ENCODE results near the gene ENOX2. TPM values are rescaled to one million over a fixed set of nuclear protein-coding genes. Genes with fewer than 3 reads are reported as not detected.

The ENOX2 gene
- total RNA-seq, 6 donors from 2014 or later: 7.3 to 14.8 (median 9.6) TPM

- no peak overlapping the region for H3K27ac ChIP-seq
- no peaks in the 10 kb centered on the region for H3K27me3 ChIP-seq
- ATAC-seq (ENCODE audit: low FRiP score in 2 of 2) (no peak), DNase-seq (no peak)
- H3K9me3 ChIP-seq: no peaks in the 10 kb centered on the region
- WGBS, 2 donors: 36 to 52% methylated on average over 3 to 4 of the region's 4 CpGs
- H3K36me3 ChIP-seq: no peaks in the 10 kb centered on the region
- TF ChIP-seq POLR2AphosphoS5 (IDR thresholded peaks at IDR 0.05) (no peak), CTCF (IDR thresholded peaks at IDR 0.05) (no peak), EP300 (IDR thresholded peaks at IDR 0.05) (no peak)
- no peak overlapping the region for H3K4me3 ChIP-seq
- H3K4me1 ChIP-seq: no peaks in the 10 kb centered on the region
Observed at GRCh38 chrX:130772105-130772775, 130.8 kb downstream of the ENOX2 start.

- Histone ChIP-seq H3K4me1 (no peaks in the 10 kb centered on the region), H3K9me3 (no peaks in the 10 kb centered on the region), H3K27me3 (no peaks in the 10 kb centered on the region), H3K27ac (no peak overlapping the region), H3K36me3 (no peaks in the 10 kb centered on the region), H3K4me3 (no peak overlapping the region)
- no peak for ATAC-seq (ENCODE audit: low FRiP score in 2 of 2)
- no peak for DNase-seq
- WGBS, 2 donors: 73 to 89% methylated on average over 1 of the region's 1 CpG
- TF ChIP-seq EP300 (IDR thresholded peaks at IDR 0.05) (no peak), CTCF (IDR thresholded peaks at IDR 0.05) (no peak), POLR2AphosphoS5 (IDR thresholded peaks at IDR 0.05) (no peak), POLR2A (IDR thresholded peaks at IDR 0.05) (no peak)
Observed at GRCh38 chrX:130771648-130772047, 131.4 kb downstream of the ENOX2 start.

GRCh38 chrX:130771230-130771629 lies 131.8 kb downstream of the ENOX2 start:
- TF ChIP-seq POLR2AphosphoS5 (IDR thresholded peaks at IDR 0.05) (no peak), CTCF (IDR thresholded peaks at IDR 0.05) (no peak), EP300 (IDR thresholded peaks at IDR 0.05) (no peak), POLR2A (IDR thresholded peaks at IDR 0.05) (no peak)
- H3K9me3 ChIP-seq: no peaks in the 10 kb centered on the region
- DNase-seq (no peak), ATAC-seq (ENCODE audit: low FRiP score in 2 of 2) (no peak)
- no peak overlapping the region for H3K4me3 ChIP-seq
- no peaks in the 10 kb centered on the region for H3K4me1 ChIP-seq
- WGBS, 2 donors: 56 to 100% methylated on average over 2 of the region's 2 CpGs
- H3K27ac ChIP-seq: no peak overlapping the region
- H3K27me3 ChIP-seq: no peaks in the 10 kb centered on the region
- H3K36me3 ChIP-seq: no peaks in the 10 kb centered on the region

- Histone ChIP-seq H3K4me1 (no peaks in the 10 kb centered on the region), H3K27me3 (no peaks in the 10 kb centered on the region), H3K36me3 (no peaks in the 10 kb centered on the region), H3K4me3 (no peak overlapping the region), H3K9me3 (no peaks in the 10 kb centered on the region), H3K27ac (no peak overlapping the region)
- ATAC-seq (ENCODE audit: low FRiP score in 2 of 2) (no peak), DNase-seq (no peak)
- 72 to 77% methylated on average over 3 of the region's 3 CpGs for WGBS, 2 donors
- TF ChIP-seq EP300 (IDR thresholded peaks at IDR 0.05): no peak
- no peak for TF ChIP-seq POLR2A (IDR thresholded peaks at IDR 0.05)
- TF ChIP-seq POLR2AphosphoS5 (IDR thresholded peaks at IDR 0.05): no peak
- no peak for TF ChIP-seq CTCF (IDR thresholded peaks at IDR 0.05)
Observed at GRCh38 chrX:130770615-130771014, 132.4 kb downstream of the ENOX2 start.

- no peak for DNase-seq
Observed at GRCh38 chrX:130769835-130770234, 133.2 kb downstream of the ENOX2 start.

More at GRCh38 chrX:130769835-130770234, 133.2 kb downstream of the ENOX2 start:
- H3K4me3 ChIP-seq: no peak overlapping the region
- no peaks in the 10 kb centered on the region for H3K36me3 ChIP-seq
- no peaks in the 10 kb centered on the region for H3K9me3 ChIP-seq
- TF ChIP-seq POLR2AphosphoS5 (IDR thresholded peaks at IDR 0.05): no peak
- no peak for TF ChIP-seq EP300 (IDR thresholded peaks at IDR 0.05)
- no peak for TF ChIP-seq POLR2A (IDR thresholded peaks at IDR 0.05)
- no peak for TF ChIP-seq CTCF (IDR thresholded peaks at IDR 0.05)
- no peaks in the 10 kb centered on the region for H3K4me1 ChIP-seq
- H3K27me3 ChIP-seq: no peaks in the 10 kb centered on the region
- ATAC-seq (ENCODE audit: low FRiP score in 2 of 2): no peak
- 50 to 77% methylated on average over 4 of the region's 4 CpGs for WGBS, 2 donors
- no peak overlapping the region for H3K27ac ChIP-seq

All from upper lobe of left lung (tissue), 6 donors.